C1 segment of cervical spinal cord (tissue), 14 donors: Measurements from ENCODE around the gene RIC8B.

Source experiments
- DNase-seq, 14 donors: peaks; one replicate each; lab custom pipeline; 2025; lab: John Stamatoyannopoulos, UW

The RIC8B gene

GRCh38 chr12:106801167-106801708 lies 26.8 kb downstream of the RIC8B start:
- DNase-seq = no peak

GRCh38 chr12:106801830-106802533 lies 27.5 kb downstream of the RIC8B start:
- DNase-seq = no peak

- no peak for DNase-seq
Observed at GRCh38 chr12:106804668-106805067, 30.2 kb downstream of the RIC8B start.

- DNase-seq = no peak
Observed at GRCh38 chr12:106814714-106815113, 40.2 kb downstream of the RIC8B start.

- DNase-seq = no peak
Observed at GRCh38 chr12:106815741-106816140, 41.3 kb downstream of the RIC8B start.

GRCh38 chr12:106816231-106816630 lies 41.7 kb downstream of the RIC8B start:
- DNase-seq = no peak

- DNase-seq = no peak
Observed at GRCh38 chr12:106819991-106820390, 45.5 kb downstream of the RIC8B start.

- DNase-seq = no peak
Observed at GRCh38 chr12:106831699-106832098, 57.2 kb downstream of the RIC8B start.

- no peak for DNase-seq
Observed at GRCh38 chr12:106837782-106838181, 63.3 kb downstream of the RIC8B start.

- DNase-seq = no peak
Observed at GRCh38 chr12:106839333-106839732, 64.9 kb downstream of the RIC8B start.

- DNase-seq = no peak
Observed at GRCh38 chr12:106840243-106840642, 65.8 kb downstream of the RIC8B start.

- DNase-seq = peak in 4 of 14 donors; percentile 0 to 36 (median 0)
Observed at GRCh38 chr12:106841510-106842302, 67.2 kb downstream of the RIC8B start.

- DNase-seq = no peak
Observed at GRCh38 chr12:106845902-106846301, 71.4 kb downstream of the RIC8B start.

GRCh38 chr12:106847861-106848260 lies 73.4 kb downstream of the RIC8B start:
- DNase-seq = no peak

GRCh38 chr12:106851306-106851705 lies 76.8 kb downstream of the RIC8B start:
- no peak for DNase-seq

- DNase-seq = no peak
Observed at GRCh38 chr12:106854723-106855122, 80.2 kb downstream of the RIC8B start.

GRCh38 chr12:106855221-106855758 lies 80.8 kb downstream of the RIC8B start:
- DNase-seq = no peak

- no peak for DNase-seq
Observed at GRCh38 chr12:106861984-106862916, 87.8 kb downstream of the RIC8B start.

- no peak for DNase-seq
Observed at GRCh38 chr12:106863189-106863588, 88.7 kb downstream of the RIC8B start.

GRCh38 chr12:106865683-106866082 lies 91.2 kb downstream of the RIC8B start:
- no peak for DNase-seq

- no peak for DNase-seq
Observed at GRCh38 chr12:106866426-106867080, 92.1 kb downstream of the RIC8B start.
